ENCODE data around the gene GNAQ.
"Not testable (repeated sequence)": the region's sequence is repeated elsewhere in the genome, so short reads cannot be mapped to it uniquely, and the experiment has no call there.

Gene GNAQ

DNA sequence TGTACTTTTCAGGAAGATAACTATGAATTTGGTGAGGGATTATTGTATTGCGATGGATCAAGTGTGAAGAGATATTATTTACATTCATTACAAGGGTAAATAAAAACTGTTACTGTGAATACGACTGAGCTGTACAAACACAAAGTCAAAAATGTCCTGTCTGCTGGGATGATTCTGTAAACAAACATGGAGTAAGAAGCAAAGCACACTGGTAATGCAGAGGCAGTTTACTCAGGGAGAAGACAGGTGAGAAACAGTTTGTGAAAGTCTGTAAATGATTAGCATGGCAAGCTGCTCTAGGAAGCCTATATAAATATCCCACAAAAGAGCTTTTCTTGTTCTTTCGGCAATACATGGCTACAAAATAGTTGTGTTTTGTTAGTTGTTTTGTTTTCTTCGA lies 268.0 kb downstream of the GNAQ start:
- no peak for DNase-seq

DNA sequence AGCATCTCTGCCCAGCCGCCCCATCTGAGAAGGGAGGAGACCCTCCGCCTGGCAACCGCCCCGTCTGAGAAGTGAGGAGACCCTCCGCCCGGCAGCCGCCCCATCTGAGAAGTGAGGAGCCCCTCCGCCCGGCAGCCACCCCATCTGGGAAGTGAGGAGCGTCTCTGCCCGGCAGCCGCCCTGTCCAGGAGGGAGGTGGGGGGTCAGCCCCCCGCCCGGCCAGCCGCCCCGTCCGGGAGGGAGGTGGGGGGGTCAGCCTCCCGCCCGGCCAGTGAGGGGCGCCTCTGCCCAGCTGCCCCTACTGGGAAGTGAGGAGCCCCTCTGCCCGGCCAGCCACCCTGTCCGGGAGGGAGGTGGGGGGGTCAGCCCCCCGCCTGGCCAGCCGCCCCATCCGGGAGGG lies 270.7 kb downstream of the GNAQ start:
- not testable (repeated sequence) for DNase-seq

DNA sequence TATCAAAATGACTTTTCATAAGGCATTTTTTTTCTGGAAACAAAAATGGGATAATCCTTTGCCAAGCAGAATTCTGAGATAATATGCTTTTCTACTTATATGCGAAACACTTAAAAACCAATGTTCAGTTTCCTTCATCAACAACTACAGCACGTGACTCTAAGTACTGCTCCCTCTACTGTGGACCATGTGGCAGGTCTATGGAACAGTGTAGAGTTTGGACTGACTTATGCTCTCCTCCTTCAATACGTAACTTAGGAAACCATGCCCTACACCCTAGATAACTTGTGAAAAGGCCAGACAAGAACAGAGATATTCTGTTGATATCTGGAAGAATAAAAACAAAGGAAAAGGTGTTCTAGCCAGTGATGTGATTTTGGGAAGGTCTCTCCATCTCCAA lies 272.2 kb downstream of the GNAQ start:
- DNase-seq, result no peak

DNA sequence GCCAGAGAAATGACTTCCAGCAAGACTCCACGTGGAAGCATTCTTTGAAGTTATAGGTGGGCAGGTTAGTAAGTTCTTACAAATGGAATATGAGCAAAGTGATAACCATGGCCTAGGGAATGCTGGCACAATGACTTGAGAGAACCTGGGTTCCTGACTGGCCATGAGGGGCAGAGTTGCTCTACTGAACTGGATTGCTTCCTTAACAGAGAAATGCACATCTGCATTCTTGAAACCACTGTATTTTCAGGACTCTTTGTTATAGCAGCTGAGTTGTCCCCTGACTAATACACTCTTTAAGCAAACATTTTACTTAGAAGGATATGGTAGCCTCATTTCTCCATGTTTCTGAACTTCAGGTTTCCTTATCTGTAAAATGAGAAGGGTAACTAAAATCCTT lies 275.2 kb downstream of the GNAQ start:
- no peak for DNase-seq

DNA sequence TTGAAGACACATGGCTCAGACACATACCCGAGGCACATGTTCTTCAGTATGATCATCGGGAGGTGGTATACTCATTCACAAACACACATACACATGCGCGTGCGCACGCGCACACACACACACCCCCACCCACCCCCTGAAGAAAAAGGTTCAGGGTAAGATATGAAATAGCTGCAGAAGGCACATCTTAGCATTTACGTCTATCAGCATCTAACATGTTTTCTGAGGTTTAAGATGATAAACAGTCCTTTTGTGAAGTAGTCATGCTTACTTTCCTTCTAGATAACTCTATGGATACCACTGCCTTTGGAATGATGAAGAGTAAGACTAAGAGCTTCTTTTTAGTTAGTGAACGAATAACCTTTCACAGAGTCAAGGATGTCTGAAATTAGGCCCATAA lies 278.4 kb downstream of the GNAQ start:
- DNase-seq, result no peak

DNA sequence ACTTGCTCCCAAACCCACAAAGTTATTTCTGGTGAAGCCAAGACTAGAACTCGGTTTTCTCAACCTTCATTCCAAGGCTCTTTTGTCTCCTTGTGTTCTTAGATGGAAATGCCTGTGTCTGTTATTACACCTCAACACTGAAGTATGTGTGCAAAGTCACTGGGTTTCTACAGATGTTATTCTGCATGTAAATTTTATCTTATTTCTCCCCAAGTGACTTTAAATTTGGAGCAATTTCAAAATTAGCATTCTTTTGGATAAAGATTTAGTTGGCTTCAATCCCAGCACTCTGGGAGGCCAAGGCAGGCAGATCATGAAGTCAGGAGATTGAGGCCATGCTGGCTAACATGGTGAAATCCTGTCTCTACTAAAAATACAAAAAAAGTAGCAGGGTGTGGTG lies 279.1 kb downstream of the GNAQ start:
- DNase-seq, result no peak

DNA sequence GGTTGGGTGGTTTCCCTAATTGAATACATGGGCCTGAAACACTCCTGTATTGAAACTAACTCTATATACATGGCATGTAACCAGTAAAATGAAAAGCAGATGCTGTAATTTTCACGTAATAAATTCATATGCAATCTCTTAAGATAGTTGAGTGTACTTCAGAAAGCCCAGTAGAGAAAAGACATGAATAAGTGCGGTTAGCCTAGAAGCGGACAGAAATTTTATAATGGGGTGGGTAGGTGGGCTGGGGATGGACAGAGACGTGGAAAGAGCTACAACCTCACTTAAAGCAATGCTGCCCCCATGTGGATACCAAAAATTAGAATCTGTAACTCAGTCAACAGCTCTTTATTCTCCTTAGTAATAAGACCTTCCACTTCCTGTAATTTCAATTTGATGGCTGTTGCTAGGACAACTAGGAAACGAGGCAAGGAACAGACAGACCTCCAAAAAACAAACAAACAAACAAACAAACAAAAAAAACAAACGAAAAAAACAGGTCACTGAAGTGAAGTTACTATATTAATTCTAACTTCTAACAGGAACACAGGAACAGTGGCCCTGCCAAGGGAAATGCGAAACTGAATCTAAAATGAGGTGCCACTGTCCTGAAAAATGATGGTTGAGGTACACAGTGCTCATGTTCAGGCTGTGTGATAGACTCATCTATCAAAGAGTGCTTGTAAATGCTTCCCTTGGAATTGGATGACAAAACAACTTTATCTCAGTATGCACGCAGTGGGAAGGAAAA lies 280.1 kb downstream of the GNAQ start:
- DNase-seq, result peak; percentile 37

DNA sequence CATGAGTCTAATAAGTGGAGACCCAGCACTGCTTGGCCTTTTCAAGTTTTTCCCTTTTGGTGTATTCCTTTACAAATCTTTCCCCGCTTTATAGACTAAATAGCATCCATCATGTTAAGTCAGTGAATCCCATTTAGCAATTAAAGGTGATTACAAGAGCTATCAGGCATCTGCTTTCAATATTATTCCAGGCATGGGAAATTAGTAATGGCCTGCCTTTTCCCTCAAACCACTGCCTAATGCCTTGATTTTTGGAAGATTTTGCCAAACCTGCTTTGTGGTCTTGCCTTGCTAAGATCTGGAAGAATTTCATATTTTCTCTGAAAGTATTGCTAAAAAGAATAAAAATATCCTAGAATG lies 280.6 kb downstream of the GNAQ start:
- no peak for DNase-seq

DNA sequence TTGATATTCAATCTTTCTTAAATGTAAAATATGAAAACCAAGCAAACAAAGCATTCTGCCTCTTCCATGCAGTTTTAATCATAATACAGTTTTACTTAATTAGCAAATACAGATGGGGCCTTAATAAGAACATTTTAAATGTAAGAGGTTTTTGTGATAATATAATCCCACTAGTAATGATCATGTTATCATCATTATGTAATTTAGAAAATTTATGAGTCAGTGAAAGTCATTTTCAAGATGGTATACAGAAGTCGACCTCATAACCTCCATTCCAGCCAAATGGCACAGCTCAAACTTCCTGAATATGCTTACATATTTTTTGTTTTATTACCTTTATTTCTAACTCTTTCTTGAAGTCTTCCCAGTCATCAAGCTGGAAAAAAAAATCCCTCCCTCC lies 281.3 kb downstream of the GNAQ start:
- DNase-seq, result no peak

DNA sequence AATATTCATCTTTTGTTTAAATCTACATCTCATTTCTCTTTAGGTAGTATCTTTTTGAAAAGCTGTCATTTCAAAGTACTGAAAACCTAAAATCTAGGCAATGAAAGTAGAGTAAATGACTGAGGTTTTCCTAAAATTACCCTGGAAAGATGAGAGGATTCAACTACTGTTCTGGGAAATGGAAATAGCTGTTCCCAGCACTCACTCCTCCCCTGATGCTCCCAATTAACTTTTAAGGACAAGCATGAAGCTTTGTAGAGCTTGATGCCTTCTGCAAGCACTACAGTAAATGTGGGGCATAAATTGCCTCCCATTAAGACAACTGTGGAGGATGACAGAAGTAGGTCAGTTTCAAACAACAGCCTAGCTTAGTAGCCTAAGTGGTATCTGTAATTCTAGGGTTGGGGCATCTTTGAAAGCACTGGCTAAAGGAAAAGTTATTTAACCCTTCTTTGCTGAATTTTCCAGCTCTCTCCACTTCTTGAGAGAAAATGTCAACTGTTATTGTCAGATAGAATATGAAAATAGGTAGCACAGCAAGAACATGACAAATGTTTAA lies 283.3 kb downstream of the GNAQ start:
- DNase-seq, result no peak

DNA sequence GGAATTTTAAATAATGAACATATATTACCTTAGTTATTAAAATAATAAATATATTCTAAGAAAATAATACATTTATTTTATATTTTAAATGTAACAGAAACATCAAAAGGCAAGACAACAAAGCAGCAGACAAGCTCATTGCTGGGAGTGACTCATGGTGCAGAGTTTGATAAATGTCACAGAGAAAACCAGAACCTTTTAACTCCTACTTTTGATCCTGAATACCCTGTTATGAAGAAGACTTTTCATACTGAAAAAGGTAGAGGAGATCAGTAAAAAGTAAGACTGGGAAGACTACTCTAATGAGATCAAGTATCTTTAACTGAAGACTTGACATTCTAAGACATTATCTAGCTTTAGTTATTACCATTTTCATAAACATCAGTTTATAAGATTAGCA lies 284.4 kb downstream of the GNAQ start:
- no peak for DNase-seq

DNA sequence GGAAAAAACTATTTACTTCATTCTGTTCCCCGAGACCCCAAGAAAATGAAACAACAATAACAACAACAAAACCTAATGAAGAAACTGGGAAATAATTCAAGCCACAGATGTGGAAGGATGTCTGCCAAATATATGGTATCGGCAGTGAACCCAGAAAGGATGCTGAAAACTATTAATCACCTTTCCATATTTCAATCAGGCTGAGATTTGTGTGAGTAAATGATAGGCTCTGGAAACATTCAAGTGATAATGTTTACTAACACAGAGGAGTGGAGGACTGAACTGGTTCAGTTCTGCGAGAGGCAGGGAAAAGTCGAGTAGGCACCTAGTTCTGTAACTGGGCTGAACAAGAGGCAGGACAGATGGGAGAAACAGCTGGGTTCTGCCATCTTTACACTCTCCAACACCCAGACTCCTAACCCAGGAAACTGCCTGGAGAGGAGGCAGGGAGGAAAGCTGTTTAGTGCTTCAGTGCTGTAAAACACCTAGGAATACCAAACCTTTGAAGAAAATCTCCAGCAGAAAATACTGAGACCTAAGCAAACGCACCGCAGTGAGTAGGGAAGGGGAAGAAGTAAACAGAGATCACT lies 286.7 kb downstream of the GNAQ start:
- no peak for DNase-seq

DNA sequence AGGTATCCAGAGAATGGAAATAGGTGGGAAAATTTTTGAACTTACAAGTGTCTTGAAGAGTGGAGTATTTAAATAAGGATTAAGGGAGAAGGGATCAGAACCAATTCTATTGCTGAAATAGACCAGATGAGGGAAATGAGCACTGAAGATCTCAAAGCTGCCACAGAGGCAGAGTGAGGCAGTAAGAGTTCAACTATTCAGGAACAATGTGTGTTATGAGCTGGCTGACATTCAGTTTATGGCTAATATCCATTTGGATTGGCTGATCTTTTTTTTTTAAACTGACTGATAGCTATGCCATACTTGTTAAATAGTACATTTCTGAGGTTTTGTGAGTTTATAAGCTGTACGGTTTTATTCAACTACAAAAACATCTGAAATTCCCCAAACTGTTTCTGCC lies 288.2 kb downstream of the GNAQ start:
- no peak for DNase-seq

DNA sequence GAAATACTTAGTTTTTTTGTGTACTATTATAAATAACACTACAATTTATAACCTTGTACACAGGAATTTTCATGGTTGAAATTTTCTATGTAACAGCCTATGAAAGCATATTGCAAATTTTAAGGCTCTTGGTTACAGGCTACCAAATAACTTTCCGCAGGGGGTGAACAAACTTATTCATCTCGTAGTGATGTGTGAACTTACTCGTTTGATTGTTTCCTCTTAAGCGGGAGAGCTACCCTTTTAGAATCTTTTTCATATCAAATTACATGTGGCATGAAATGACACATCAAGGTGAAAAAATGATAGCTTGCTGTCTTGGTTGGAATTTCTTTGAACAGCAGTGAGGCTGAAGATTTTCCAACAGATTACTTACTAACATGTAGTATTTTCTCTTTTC lies 292.7 kb downstream of the GNAQ start:
- DNase-seq, result no peak

DNA sequence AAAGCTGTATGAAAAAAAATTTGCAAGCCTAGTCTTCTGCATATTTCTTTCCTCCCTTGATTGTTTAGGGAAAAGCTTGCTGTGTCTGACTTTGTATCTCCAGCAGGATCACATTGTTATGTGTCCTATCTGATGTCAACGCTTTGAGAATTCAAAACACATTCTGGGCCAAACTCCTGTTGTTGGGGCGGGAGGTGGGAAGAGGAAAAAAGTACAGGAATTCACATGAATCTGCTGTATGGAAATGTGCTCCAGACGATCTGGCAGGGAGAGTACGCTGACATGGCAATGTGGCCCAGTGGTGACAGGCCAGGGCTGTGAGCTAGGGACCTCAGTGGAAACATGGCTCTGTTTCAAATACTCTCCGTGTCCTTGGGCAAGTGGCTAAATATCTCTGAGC lies 296.1 kb downstream of the GNAQ start:
- DNase-seq, result no peak

DNA sequence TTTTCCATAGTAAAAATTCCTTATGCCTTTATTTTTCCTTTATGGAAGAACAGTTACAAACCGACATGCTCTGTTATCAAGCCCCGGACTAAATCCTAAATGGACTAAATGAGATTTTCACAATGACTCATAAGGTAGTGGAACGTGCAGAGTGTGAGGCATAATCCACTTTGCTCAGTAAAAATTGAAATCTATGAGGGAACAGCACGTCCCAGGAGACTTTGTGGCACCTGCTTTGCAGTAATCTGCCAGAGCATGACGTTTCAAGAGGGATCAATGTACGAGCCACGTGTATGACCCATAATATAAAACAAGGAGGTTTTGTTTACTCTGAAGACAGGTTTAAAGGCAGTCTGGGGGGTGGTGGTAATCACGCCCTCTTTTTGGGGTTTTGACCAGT lies 299.7 kb downstream of the GNAQ start:
- no peak for DNase-seq

DNA sequence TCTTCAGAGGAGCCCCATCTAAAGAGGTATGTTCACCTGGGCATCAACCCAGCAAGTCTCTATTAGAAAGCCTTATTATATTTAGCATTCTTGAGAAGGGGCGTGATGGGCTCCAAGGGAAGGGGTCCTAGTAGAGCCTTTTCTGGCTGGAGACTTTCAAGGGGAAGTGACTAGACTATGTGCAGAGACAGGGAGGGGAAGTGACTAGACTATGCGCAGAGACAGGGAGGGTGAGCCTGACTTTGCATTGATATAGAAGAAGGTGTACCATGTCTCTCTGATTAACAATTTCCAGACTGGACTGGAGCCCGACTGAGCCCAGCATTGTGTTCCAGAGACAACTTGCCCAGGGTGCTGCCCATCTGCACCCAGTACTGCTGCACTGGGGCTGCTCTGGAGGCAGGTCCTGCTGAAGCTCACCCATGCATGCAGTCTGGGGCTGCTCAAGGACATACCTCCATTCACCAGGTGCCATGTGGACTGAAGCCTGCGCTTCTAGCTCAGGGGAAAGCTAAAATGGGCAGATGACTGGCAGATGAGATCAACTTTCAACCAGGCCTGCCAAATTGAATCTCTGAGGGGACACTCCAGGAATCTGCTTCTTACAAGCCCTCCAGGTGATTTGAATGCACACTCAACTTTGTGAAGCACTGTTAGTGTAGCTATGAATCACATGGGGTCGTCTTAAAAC lies 300.5 kb downstream of the GNAQ start:
- DNase-seq, result no peak

DNA sequence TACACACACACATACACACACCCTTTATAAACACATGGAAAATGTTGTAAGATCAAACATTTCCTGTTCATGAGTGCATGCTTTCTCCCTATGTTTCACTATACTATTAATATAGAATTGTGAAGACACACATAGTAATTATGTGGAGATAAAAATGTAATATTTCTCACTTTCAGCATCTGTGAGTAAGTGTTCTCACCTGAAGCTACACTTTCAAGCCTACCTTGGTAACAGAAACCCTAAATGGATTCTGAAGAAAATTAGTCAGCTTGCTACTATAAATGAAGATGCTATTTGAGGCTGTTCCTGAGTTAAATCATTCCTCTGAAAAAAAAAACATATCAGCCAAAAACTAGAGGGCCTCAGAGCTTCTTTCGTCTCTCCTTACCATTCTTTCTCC lies 302.4 kb downstream of the GNAQ start:
- no peak for DNase-seq

DNA sequence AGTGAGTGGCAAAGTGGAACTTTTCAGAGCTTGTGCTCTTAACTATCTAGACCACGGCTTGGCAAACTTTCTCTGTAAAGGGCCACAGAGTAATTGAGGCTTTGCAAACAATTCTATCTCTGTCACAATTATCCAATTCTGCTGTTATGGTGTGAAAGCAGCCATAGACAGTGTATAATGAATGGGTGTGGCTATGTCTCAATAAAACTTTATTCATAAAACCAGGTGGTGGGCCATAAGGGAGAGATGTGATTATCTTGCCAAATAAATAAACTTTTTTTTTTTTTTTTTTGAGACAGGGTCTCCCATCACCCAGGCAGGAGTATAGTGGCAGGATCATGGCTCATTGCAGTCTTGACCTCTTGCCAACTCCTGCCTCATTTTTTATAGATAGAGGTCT lies 304.8 kb downstream of the GNAQ start:
- DNase-seq, result no peak

DNA sequence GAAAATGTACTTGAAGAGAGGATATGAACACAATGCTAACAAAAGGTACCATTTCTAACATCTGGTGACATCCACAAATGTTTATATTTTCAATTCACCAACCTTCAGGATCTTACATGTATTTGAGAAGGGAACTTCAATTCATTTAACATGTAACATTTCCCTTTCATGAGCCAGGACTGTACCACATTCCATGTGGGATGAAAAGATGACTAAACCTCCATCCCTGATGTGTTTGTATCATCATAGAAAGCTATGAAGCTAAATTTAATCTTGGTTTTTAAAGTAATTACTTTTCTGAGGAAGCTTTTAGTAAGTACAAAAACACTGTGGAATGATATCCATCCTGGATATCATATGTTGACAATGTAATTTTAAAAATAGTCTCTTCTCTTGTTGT lies 305.3 kb downstream of the GNAQ start:
- DNase-seq, result no peak

DNA sequence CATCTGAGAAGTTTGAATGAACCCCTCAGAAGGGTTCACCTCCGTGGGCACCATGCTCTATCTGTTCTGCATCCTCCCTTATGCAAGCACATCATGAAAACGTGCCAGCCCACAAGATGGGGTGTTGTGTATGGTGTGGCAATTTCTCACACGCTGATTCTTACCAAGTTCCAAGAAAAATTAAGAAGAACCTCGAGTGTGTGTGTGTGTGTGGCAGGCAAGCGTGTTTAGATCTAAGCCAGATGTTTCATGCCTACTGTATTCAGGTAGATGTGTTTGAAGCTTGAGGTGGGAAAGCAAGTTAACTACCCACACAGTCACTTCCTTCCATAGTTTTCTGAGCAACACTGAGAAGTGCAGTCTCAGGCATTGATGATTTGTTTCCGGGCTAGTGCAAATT lies 305.8 kb downstream of the GNAQ start:
- no peak for DNase-seq

DNA sequence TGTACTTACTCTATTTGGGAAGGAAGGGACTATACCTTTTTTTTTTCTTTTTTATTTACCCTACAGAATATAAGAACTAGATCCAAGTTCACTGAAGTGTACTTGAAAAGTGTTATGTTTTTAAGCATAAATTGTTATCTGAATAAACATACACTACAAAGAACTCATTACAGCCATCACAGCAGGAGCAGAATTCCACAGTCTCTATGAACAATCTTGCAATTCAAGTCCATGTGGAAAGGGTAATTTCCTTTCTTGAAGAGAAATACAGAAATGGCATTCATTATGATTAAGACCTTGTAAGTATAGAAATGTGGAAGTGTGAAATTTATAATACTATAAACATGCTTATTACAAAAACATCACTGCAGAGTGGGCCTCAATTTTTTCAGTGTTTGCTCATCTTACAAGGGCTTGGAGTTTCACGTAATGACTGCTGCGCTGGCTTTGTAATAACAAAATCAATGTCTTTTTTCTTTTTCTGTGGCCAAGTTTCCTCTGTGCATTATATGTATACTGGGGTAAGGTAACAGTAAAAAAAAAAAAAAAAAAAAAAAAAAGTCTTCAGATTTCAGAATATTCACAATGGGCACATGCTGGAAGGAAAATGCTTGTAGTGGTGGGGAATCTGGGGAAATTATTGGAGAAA lies 306.4 kb downstream of the GNAQ start:
- no peak for DNase-seq

DNA sequence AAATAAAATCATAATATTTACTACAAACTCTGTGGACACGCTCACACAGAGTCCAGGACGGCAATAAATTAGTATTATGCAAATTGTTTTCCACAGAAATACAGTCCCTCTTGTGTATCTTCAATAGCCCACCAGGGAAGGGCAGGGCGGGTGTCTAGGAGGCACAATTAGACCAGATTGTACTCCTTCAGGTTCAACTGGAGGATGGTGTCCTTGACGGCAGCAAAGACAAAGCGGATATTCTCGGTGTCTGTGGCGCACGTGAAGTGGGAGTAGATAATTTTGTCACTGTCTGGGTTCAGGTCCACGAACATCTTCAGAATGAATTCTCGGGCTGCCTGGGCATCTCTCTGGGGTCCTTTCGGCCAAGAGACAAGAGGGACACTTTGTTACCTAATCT lies 310.5 kb downstream of the GNAQ start:
- DNase-seq, result not testable (repeated sequence)

DNA sequence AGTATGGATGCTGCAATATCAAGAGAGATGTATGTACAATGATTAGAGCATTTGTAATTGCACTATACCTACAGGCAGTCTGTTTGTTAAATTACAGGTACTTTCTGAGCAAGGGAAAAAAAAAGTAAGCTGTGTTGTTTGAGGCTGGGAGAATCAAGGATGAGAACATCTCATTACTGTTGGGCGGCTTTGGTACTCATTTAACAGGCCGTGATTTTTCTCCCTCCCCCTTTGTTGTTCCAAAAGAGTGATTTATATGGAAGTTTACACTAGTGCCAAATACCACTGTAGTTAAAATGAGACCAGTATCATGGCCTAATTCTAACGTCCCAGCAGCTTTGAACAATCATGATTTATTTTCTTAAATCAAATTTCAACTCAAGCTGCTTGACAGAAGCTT lies 312.3 kb downstream of the GNAQ start:
- no peak for DNase-seq

Data from CD4-positive, alpha-beta T cell treated with Interleukin-17A for 1 hour (primary cell).